Measurements from ENCODE around the gene KLF7. TPM values are rescaled to one million over a fixed set of nuclear protein-coding genes. Genes with fewer than 3 reads are reported as not detected.

The KLF7 gene
- polyA plus RNA-seq, 3 donors = 9.4 to 40.7 (median 10.3) TPM

DNA sequence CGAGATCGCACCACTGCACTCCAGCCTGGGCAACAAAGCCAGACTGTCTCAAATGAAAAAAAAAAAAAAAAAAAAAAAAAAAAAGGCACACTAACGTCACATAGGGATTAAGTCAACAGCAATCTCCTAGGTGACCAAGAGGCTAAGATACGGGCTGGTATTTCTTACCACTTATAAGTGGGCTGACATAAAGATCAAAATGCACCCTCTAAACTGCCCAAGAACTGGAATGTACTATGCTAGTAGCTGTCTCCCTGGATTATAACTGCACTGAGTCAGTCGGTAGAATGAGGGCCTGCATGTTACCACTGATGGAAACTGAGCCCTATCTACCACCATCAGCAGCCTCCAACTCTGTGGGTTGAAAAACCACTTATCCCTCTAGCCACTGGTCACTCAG lies 80.6 kb downstream of the KLF7 start:
- Histone ChIP-seq H2AFZ (ENCODE audit: insufficient read depth, low read depth, low read length, poor library complexity, severe bottlenecking) (no peak overlapping the region), H4K20me1 (ENCODE audit: insufficient read depth, low read length) (peaks cover 92% of the 10 kb centered on the region), H3K79me2 (ENCODE audit: insufficient read depth, low read length) (peaks cover 7% of the 10 kb centered on the region), H3K4me3 (replicated peaks in 1 of 3; ENCODE audit: low read depth in 2 of 3, low read length in 3 of 3) (no peak overlapping the region), H3K36me3 (replicated peaks in 1 of 2; ENCODE audit: control insufficient read depth in 1 of 2, insufficient read depth in 2 of 2, low read length in 2 of 2) (peaks cover 80 to 97% of the 10 kb centered on the region in 2 donors), H3K9ac (ENCODE audit: insufficient read depth, low read length, poor library complexity, severe bottlenecking) (no peak overlapping the region), H3K4me1 (ENCODE audit: control insufficient read depth in 1 of 2, insufficient read depth in 2 of 2, low read length in 2 of 2) (no peaks in the 10 kb centered on the region), H3K4me2 (replicated peaks; ENCODE audit: extremely low read depth, low read length, poor library complexity, severe bottlenecking) (no peak overlapping the region), H3K27ac (ENCODE audit: low read depth in 1 of 2, low read length in 2 of 2) (no peak overlapping the region), H3K27me3 (ENCODE audit: control insufficient read depth in 2 of 2, insufficient read depth in 2 of 2, low read length in 2 of 2) (no peaks in the 10 kb centered on the region), H3K9me3 (replicated peaks in 1 of 2; ENCODE audit: control insufficient read depth in 1 of 2, insufficient read depth in 1 of 2, low read length in 2 of 2) (no peaks in the 10 kb centered on the region)
- Mint-ChIP-seq H3K36me3 (peaks cover 82 to 86% of the 10 kb centered on the region in 2 donors), H3K27me3 (ENCODE audit: low read depth in 3 of 3) (peaks cover 0 to 1% (median 0%) of the 10 kb centered on the region in 3 donors), H3K9me3 (peaks cover 0 to 2% (median 0%) of the 10 kb centered on the region in 7 donors), H3K4me3 (no peak overlapping the region), H3K4me1 (peaks cover 3% of the 10 kb centered on the region), H3K27ac (peak overlapping the region in 1 of 7 donors; percentile 66)
- intact Hi-C loops (cut with micrococcal nuclease) = no loop called here
- DNase-seq = no peak
- TF ChIP-seq, protein P1, sequence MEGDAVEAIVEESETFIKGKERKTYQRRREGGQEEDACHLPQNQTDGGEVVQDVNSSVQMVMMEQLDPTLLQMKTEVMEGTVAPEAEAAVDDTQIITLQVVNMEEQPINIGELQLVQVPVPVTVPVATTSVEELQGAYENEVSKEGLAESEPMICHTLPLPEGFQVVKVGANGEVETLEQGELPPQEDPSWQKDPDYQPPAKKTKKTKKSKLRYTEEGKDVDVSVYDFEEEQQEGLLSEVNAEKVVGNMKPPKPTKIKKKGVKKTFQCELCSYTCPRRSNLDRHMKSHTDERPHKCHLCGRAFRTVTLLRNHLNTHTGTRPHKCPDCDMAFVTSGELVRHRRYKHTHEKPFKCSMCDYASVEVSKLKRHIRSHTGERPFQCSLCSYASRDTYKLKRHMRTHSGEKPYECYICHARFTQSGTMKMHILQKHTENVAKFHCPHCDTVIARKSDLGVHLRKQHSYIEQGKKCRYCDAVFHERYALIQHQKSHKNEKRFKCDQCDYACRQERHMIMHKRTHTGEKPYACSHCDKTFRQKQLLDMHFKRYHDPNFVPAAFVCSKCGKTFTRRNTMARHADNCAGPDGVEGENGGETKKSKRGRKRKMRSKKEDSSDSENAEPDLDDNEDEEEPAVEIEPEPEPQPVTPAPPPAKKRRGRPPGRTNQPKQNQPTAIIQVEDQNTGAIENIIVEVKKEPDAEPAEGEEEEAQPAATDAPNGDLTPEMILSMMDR (IDR thresholded peaks at IDR 0.05) = no peak
- 93% methylated on average over 3 of the region's 5 CpGs for WGBS (ENCODE audit: insufficient coverage)

DNA sequence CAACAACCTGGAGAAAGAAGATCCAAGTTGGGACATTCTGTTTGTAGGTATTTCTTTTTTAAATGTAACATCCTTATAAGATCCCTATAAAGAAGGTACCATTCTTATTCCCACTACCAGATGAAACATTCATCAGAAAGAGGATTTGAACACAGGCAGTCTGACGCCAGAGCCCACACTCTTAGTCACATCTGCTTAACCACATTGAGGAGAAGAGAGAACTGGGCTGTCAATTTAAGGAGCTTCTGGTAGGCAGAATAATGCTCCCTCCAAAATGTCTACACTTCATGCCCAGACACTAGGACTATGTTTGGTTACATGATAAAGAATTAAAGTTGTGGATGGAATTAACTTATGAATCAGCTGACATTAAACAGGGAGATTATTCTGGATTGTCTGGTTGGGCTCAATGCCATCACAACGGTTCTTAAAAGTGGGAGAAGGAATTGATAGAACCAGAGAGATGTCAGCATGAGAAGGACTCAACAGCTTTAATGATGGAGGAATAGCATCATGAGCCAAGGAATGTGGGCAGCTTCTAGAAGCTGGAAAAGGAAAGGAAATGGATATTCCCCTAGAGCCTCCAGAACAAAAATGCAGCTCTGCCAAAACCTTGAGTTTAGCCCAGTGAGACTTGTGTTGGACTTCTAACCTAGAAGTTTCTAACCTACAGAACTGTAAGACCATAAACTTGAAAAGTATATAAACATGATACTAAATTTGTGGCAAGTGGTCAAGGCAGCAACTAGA lies 82.2 kb downstream of the KLF7 start:
- Histone ChIP-seq H3K79me2 (ENCODE audit: insufficient read depth, low read length) (no peaks in the 10 kb centered on the region), H3K9ac (ENCODE audit: insufficient read depth, low read length, poor library complexity, severe bottlenecking) (no peak overlapping the region), H3K4me3 (replicated peaks in 1 of 3; ENCODE audit: low read depth in 2 of 3, low read length in 3 of 3) (no peak overlapping the region), H3K36me3 (replicated peaks in 1 of 2; ENCODE audit: control insufficient read depth in 1 of 2, insufficient read depth in 2 of 2, low read length in 2 of 2) (peaks cover 91 to 100% of the 10 kb centered on the region in 2 donors), H3K27ac (ENCODE audit: low read depth in 1 of 2, low read length in 2 of 2) (no peak overlapping the region), H3K4me2 (replicated peaks; ENCODE audit: extremely low read depth, low read length, poor library complexity, severe bottlenecking) (no peak overlapping the region), H3K27me3 (ENCODE audit: control insufficient read depth in 2 of 2, insufficient read depth in 2 of 2, low read length in 2 of 2) (no peaks in the 10 kb centered on the region), H2AFZ (ENCODE audit: insufficient read depth, low read depth, low read length, poor library complexity, severe bottlenecking) (no peak overlapping the region), H3K9me3 (replicated peaks in 1 of 2; ENCODE audit: control insufficient read depth in 1 of 2, insufficient read depth in 1 of 2, low read length in 2 of 2) (no peaks in the 10 kb centered on the region), H3K4me1 (ENCODE audit: control insufficient read depth in 1 of 2, insufficient read depth in 2 of 2, low read length in 2 of 2) (no peaks in the 10 kb centered on the region), H4K20me1 (ENCODE audit: insufficient read depth, low read length) (peaks cover 78% of the 10 kb centered on the region)
- peak overlapping the region in 1 of 7 donors; percentile 67 for H3K27ac Mint-ChIP-seq
- DNase-seq = no peak
- H3K36me3 Mint-ChIP-seq = peaks cover 89 to 94% of the 10 kb centered on the region in 2 donors
- no peak overlapping the region for H3K4me3 Mint-ChIP-seq
- no peaks in the 10 kb centered on the region for H3K4me1 Mint-ChIP-seq
- peaks cover 0 to 2% (median 0%) of the 10 kb centered on the region in 7 donors for H3K9me3 Mint-ChIP-seq
- WGBS (ENCODE audit: insufficient coverage) = 83% methylated on average over 1 of the region's 2 CpGs
- TF ChIP-seq, protein P1 (IDR thresholded peaks at IDR 0.05) = no peak
- intact Hi-C loops (cut with micrococcal nuclease) = no loop called here
- peaks cover 0 to 1% (median 0%) of the 10 kb centered on the region in 3 donors for H3K27me3 Mint-ChIP-seq (ENCODE audit: low read depth in 3 of 3)

Measured in CD14-positive monocyte (primary cell).